BLaER1 treated with 17β-estradiol and CSF1 and Interleukin-3, amounts not matched to agents 10 nM and 100 nM (cell line): ENCODE measurements around the gene HNRNPLL.

Source experiments
- H3K27ac ChIP-seq, 11 experiments: shearing (Covaris generic); formaldehyde crosslinking; 2 replicates each; pipeline ENCODE4 v1.8.1; 2022
- H3K27me3 ChIP-seq, 11 experiments: shearing (Covaris generic); formaldehyde crosslinking; 2 replicates each; pipeline ENCODE4 v1.8.1; 2022
- H3K36me3 ChIP-seq, 11 experiments: shearing (Covaris generic); formaldehyde crosslinking; 2 replicates each; pipeline ENCODE4 v1.8.1; 2022
- H3K4me1 ChIP-seq, 10 experiments: shearing (Covaris generic); formaldehyde crosslinking; 2 replicates each; pipeline ENCODE4 v1.8.1; 2022
- H3K4me2 ChIP-seq, 11 experiments: shearing (Covaris generic); formaldehyde crosslinking; 2 replicates each; pipeline ENCODE4 v1.8.1; 2022
- H3K4me3 ChIP-seq, 10 experiments: shearing (Covaris generic); formaldehyde crosslinking; 2 replicates each; pipeline ENCODE4 v1.8.1; 2022
- H3K9ac ChIP-seq, 11 experiments: shearing (Covaris generic); formaldehyde crosslinking; 2 replicates each; pipeline ENCODE4 v1.8.1; 2022
- H3K9me3 ChIP-seq, 11 experiments: shearing (Covaris generic); formaldehyde crosslinking; replicated peaks in 1 of 11; 2 replicates each; pipeline ENCODE4 v1.8.1; 2022
- H4K20me1 ChIP-seq, 11 experiments: shearing (Covaris generic); formaldehyde crosslinking; 2 replicates each; pipeline ENCODE4 v1.8.1; 2022
- Cebpa-rat ChIP-seq, 11 experiments: shearing (Covaris generic); IDR thresholded peaks; 2 replicates each; pipeline ENCODE4 v1.8.1; 2022

The HNRNPLL gene

GRCh38 chr2:38626326-38627035 lies 23.8 kb upstream of the HNRNPLL start:
- Histone ChIP-seq H3K9ac (no peak overlapping the region), H3K27ac (no peak overlapping the region)

GRCh38 chr2:38622210-38622609 lies 19.5 kb upstream of the HNRNPLL start:
- H3K27ac ChIP-seq = no peak overlapping the region
- no peak overlapping the region for H3K4me3 ChIP-seq
- H3K36me3 ChIP-seq = no peaks in the 10 kb centered on the region
- H3K9ac ChIP-seq = no peak overlapping the region
- H3K27me3 ChIP-seq = peaks cover 0 to 94% (median 0%) of the 10 kb centered on the region in 11 experiments; a peak in 11 of 22 replicates
- peaks cover 28 to 49% (median 39%) of the 10 kb centered on the region in 10 experiments for H3K4me1 ChIP-seq
- peak overlapping the region; percentile 26 to 62 (median 56); a peak in 21 of 22 replicates for H3K4me2 ChIP-seq
- peaks cover 0 to 4% (median 0%) of the 10 kb centered on the region in 11 experiments; a peak in 1 of 22 replicates for H3K9me3 ChIP-seq
- H4K20me1 ChIP-seq = peaks cover 0 to 43% (median 0%) of the 10 kb centered on the region in 11 experiments; a peak in 7 of 22 replicates
- no peak for TF ChIP-seq Cebpa-rat (IDR thresholded peaks at IDR 0.05)

More at GRCh38 chr2:38626326-38627035, 23.8 kb upstream of the HNRNPLL start:
- peaks cover 0 to 5% (median 0%) of the 10 kb centered on the region in 11 experiments; a peak in 2 of 22 replicates for H3K36me3 ChIP-seq
- peaks cover 0 to 92% (median 0%) of the 10 kb centered on the region in 11 experiments; a peak in 9 of 22 replicates for H3K27me3 ChIP-seq
- H3K9me3 ChIP-seq = peaks cover 6 to 15% (median 8%) of the 10 kb centered on the region in 11 experiments; a peak in 16 of 22 replicates
- H4K20me1 ChIP-seq = peaks cover 0 to 18% (median 0%) of the 10 kb centered on the region in 11 experiments; a peak in 5 of 22 replicates
- peak overlapping the region in 8 of 11 experiments; percentile 44 to 84 (median 70); a peak in 16 of 22 replicates for H3K4me2 ChIP-seq
- TF ChIP-seq Cebpa-rat (IDR thresholded peaks at IDR 0.05) = no peak
- no peak overlapping the region for H3K4me3 ChIP-seq
- peaks cover 8 to 40% (median 22%) of the 10 kb centered on the region in 10 experiments for H3K4me1 ChIP-seq

- no peak overlapping the region for H3K9ac ChIP-seq
- no peak overlapping the region for H3K4me2 ChIP-seq
- no peak overlapping the region for H3K27ac ChIP-seq
- H3K4me1 ChIP-seq = peaks cover 24 to 44% (median 34%) of the 10 kb centered on the region in 10 experiments
- no peak overlapping the region for H3K4me3 ChIP-seq
- H3K36me3 ChIP-seq = no peaks in the 10 kb centered on the region
- no peak for TF ChIP-seq Cebpa-rat (IDR thresholded peaks at IDR 0.05)
- H3K9me3 ChIP-seq = peaks cover 0 to 4% (median 0%) of the 10 kb centered on the region in 11 experiments; a peak in 1 of 22 replicates
- H3K27me3 ChIP-seq = peaks cover 0 to 94% (median 1%) of the 10 kb centered on the region in 11 experiments; a peak in 11 of 22 replicates
- peaks cover 0 to 38% (median 0%) of the 10 kb centered on the region in 11 experiments; a peak in 7 of 22 replicates for H4K20me1 ChIP-seq
These were observed 18.3 kb upstream of the HNRNPLL start for GRCh38 chr2:38621018-38621417.

GRCh38 chr2:38620282-38620977 lies 17.7 kb upstream of the HNRNPLL start:
- Histone ChIP-seq H3K9ac (no peak overlapping the region), H4K20me1 (peaks cover 0 to 40% (median 0%) of the 10 kb centered on the region in 11 experiments; a peak in 7 of 22 replicates), H3K4me3 (no peak overlapping the region), H3K9me3 (peaks cover 0 to 4% (median 0%) of the 10 kb centered on the region in 11 experiments; a peak in 1 of 22 replicates), H3K36me3 (no peaks in the 10 kb centered on the region), H3K4me2 (peak overlapping the region in 7 of 11 experiments; percentile 53 to 82 (median 64); a peak in 14 of 22 replicates), H3K27ac (no peak overlapping the region), H3K4me1 (peaks cover 18 to 50% (median 38%) of the 10 kb centered on the region in 10 experiments), H3K27me3 (peaks cover 0 to 94% (median 6%) of the 10 kb centered on the region in 11 experiments; a peak in 11 of 22 replicates)
- no peak for TF ChIP-seq Cebpa-rat (IDR thresholded peaks at IDR 0.05)

- no peaks in the 10 kb centered on the region for H3K36me3 ChIP-seq
- H3K4me2 ChIP-seq = peak overlapping the region; percentile 15 to 82 (median 55); a peak in 19 of 22 replicates
- H3K27ac ChIP-seq = no peak overlapping the region
- no peak for TF ChIP-seq Cebpa-rat (IDR thresholded peaks at IDR 0.05)
- H3K4me3 ChIP-seq = no peak overlapping the region
- no peak overlapping the region for H3K9ac ChIP-seq
- H3K4me1 ChIP-seq = peaks cover 17 to 58% (median 44%) of the 10 kb centered on the region in 10 experiments
- H3K9me3 ChIP-seq = peaks cover 0 to 4% (median 0%) of the 10 kb centered on the region in 11 experiments; a peak in 1 of 22 replicates
- peaks cover 0 to 40% (median 0%) of the 10 kb centered on the region in 11 experiments; a peak in 7 of 22 replicates for H4K20me1 ChIP-seq
- peaks cover 0 to 94% (median 6%) of the 10 kb centered on the region in 11 experiments; a peak in 11 of 22 replicates for H3K27me3 ChIP-seq
These were observed 16.9 kb upstream of the HNRNPLL start for GRCh38 chr2:38619458-38620164.

GRCh38 chr2:38617301-38617700 lies 14.6 kb upstream of the HNRNPLL start:
- no peak overlapping the region for H3K9ac ChIP-seq
- no peaks in the 10 kb centered on the region for H3K36me3 ChIP-seq
- H3K27me3 ChIP-seq = peaks cover 0 to 93% (median 6%) of the 10 kb centered on the region in 11 experiments; a peak in 12 of 22 replicates
- H3K27ac ChIP-seq = no peak overlapping the region
- peaks cover 0 to 33% (median 0%) of the 10 kb centered on the region in 11 experiments; a peak in 7 of 22 replicates for H4K20me1 ChIP-seq
- TF ChIP-seq Cebpa-rat (IDR thresholded peaks at IDR 0.05) = no peak
- H3K4me2 ChIP-seq = no peak overlapping the region
- H3K9me3 ChIP-seq = peaks cover 0 to 4% (median 0%) of the 10 kb centered on the region in 11 experiments; a peak in 1 of 22 replicates
- H3K4me1 ChIP-seq = peaks cover 6 to 70% (median 54%) of the 10 kb centered on the region in 10 experiments; a peak in 19 of 20 replicates
- no peak overlapping the region for H3K4me3 ChIP-seq

- peaks cover 0 to 6% (median 0%) of the 10 kb centered on the region in 11 experiments; a peak in 2 of 22 replicates for H3K9me3 ChIP-seq
- peaks cover 0 to 95% (median 6%) of the 10 kb centered on the region in 11 experiments; a peak in 12 of 22 replicates for H3K27me3 ChIP-seq
- no peaks in the 10 kb centered on the region for H3K36me3 ChIP-seq
These were observed 12.5 kb upstream of the HNRNPLL start for GRCh38 chr2:38615237-38615636.

GRCh38 chr2:38613849-38614213 lies 11.1 kb upstream of the HNRNPLL start:
- Histone ChIP-seq H4K20me1 (peaks cover 0 to 24% (median 0%) of the 10 kb centered on the region in 11 experiments; a peak in 5 of 22 replicates), H3K36me3 (no peaks in the 10 kb centered on the region), H3K4me2 (peak overlapping the region in 7 of 11 experiments; percentile 29 to 70 (median 43); a peak in 11 of 22 replicates), H3K9ac (no peak overlapping the region), H3K27me3 (peaks cover 0 to 96% (median 15%) of the 10 kb centered on the region in 11 experiments; a peak in 15 of 22 replicates), H3K4me3 (no peak overlapping the region), H3K9me3 (peaks cover 9 to 16% (median 11%) of the 10 kb centered on the region in 11 experiments; a peak in 20 of 22 replicates), H3K27ac (peak overlapping the region in 1 of 11 experiments; percentile 28; a peak in 1 of 22 replicates), H3K4me1 (peaks cover 0 to 60% (median 39%) of the 10 kb centered on the region in 10 experiments; a peak in 16 of 20 replicates)
- no peak for TF ChIP-seq Cebpa-rat (IDR thresholded peaks at IDR 0.05)

More at GRCh38 chr2:38615237-38615636, 12.5 kb upstream of the HNRNPLL start:
- H3K4me3 ChIP-seq = no peak overlapping the region
- no peak overlapping the region for H3K9ac ChIP-seq
- no peak overlapping the region for H3K27ac ChIP-seq
- peak overlapping the region in 6 of 11 experiments; percentile 2 to 58 (median 36); a peak in 9 of 22 replicates for H3K4me2 ChIP-seq
- no peak for TF ChIP-seq Cebpa-rat (IDR thresholded peaks at IDR 0.05)
- peaks cover 0 to 73% (median 53%) of the 10 kb centered on the region in 10 experiments; a peak in 16 of 20 replicates for H3K4me1 ChIP-seq
- peaks cover 0 to 38% (median 0%) of the 10 kb centered on the region in 11 experiments; a peak in 7 of 22 replicates for H4K20me1 ChIP-seq
